ENCODE measurements around the gene KRT38. TPM values are rescaled to one million over a fixed set of nuclear protein-coding genes. Genes with fewer than 3 reads are reported as not detected.

Gene KRT38
- total RNA-seq (2022) = not detected in 2 replicates
- Bru-seq, nascent RNA = not detected
- not detected for BruChase-seq, experiment 1, labeled RNA remaining after a 2-hour chase
- percentile 13 among the genes with signal in this experiment for BruChase-seq, experiment 2, labeled RNA remaining after a 6-hour chase
- long read RNA-seq = 0 reads

GRCh38 chr17:41440531-41441033 lies at the start of gene KRT38:
TSS of gene KRT38 (minus strand) at chr17:41440983. CDS start at chr17:41440921, 62 bp downstream.
- Mint-ChIP-seq H3K4me3 (ENCODE audit: unreplicated experiment) (no peak within 1 kb of the TSS), H3K4me1 (ENCODE audit: low read depth, unreplicated experiment) (no peaks in the 10 kb centered on the region), H3K9me3 (ENCODE audit: unreplicated experiment) (no peaks in the 10 kb centered on the region), H3K27me3 (ENCODE audit: insufficient read depth, unreplicated experiment) (peaks cover 3% of the 10 kb centered on the region), H3K27ac (ENCODE audit: unreplicated experiment) (no peak within 1 kb of the TSS), H3K36me3 (ENCODE audit: insufficient read depth, unreplicated experiment) (no peaks in the 10 kb centered on the region)
- no peak within 1 kb of the TSS for H3K4me3 ChIP-seq (ENCODE audit: low read depth, low read length)
- TF ChIP-seq CTCF (IDR thresholded peaks at IDR 0.05; ENCODE audit: insufficient read depth in 1 of 2, low read depth in 1 of 2, low read length in 1 of 2, severe bottlenecking in 1 of 2, unreplicated experiment in 1 of 2) = no peak
- no peaks in the 10 kb centered on the region for H3K27me3 ChIP-seq (replicated peaks; ENCODE audit: control insufficient read depth, insufficient read depth, low read length)
- H3K36me3 ChIP-seq (ENCODE audit: control insufficient read depth, insufficient read depth, low read length) = no peaks in the 10 kb centered on the region
- no peaks in the 10 kb centered on the region; the same call in 1 of the 2 replicates for H3K9me3 ChIP-seq
- BruUV-seq (replicated peaks) = no TSS peak
- no peak for DNase-seq
- H3K4me1 ChIP-seq = no peaks in the 10 kb centered on the region
- intact Hi-C loops (cut with micrococcal nuclease; ENCODE audit: unreplicated experiment) = no loop called here
- CTCF ChIA-PET = no interaction called here
- POLR2A ChIA-PET = no interaction called here

GRCh38 chr17:41489531-41489930 lies 48.7 kb upstream of the KRT38 start, which contains the start of gene KRT36:
TSS of gene KRT36 (minus strand) at chr17:41489910. CDS start at chr17:41489864, 46 bp downstream.
- H3K36me3 ChIP-seq (ENCODE audit: control insufficient read depth, insufficient read depth, low read length) = no peaks in the 10 kb centered on the region
- no peak for TF ChIP-seq CTCF (IDR thresholded peaks at IDR 0.05; ENCODE audit: insufficient read depth in 1 of 2, low read depth in 1 of 2, low read length in 1 of 2, severe bottlenecking in 1 of 2, unreplicated experiment in 1 of 2)
- DNase-seq = no peak
- no peak within 1 kb of the TSS for H3K4me3 ChIP-seq (ENCODE audit: low read depth, low read length)
- ChIA-PET CTCF (interaction anchor here (1.3 kb wide), 1 partner anchor 174 kb away, joined by 3 read pairs; no protein-coding TSS in a partner anchor), POLR2A (no interaction called here)
- H3K9me3 ChIP-seq = no peaks in the 10 kb centered on the region
- no peaks in the 10 kb centered on the region for H3K9me3 Mint-ChIP-seq (ENCODE audit: unreplicated experiment)
- H3K36me3 Mint-ChIP-seq (ENCODE audit: insufficient read depth, unreplicated experiment) = no peaks in the 10 kb centered on the region
- H3K27me3 ChIP-seq (replicated peaks; ENCODE audit: control insufficient read depth, insufficient read depth, low read length) = no peaks in the 10 kb centered on the region
- H3K4me1 ChIP-seq = no peaks in the 10 kb centered on the region; the same call in 1 of the 2 replicates
- no peak within 1 kb of the TSS for H3K27ac Mint-ChIP-seq (ENCODE audit: unreplicated experiment)
- no peaks in the 10 kb centered on the region for H3K27me3 Mint-ChIP-seq (ENCODE audit: insufficient read depth, unreplicated experiment)
- H3K4me3 Mint-ChIP-seq (ENCODE audit: unreplicated experiment) = no peak within 1 kb of the TSS
- intact Hi-C loops (cut with micrococcal nuclease; ENCODE audit: unreplicated experiment) = no loop called here
- BruUV-seq (replicated peaks) = no TSS peak
- H3K4me1 Mint-ChIP-seq (ENCODE audit: low read depth, unreplicated experiment) = no peaks in the 10 kb centered on the region

- Mint-ChIP-seq H3K27me3 (ENCODE audit: insufficient read depth, unreplicated experiment) (no peaks in the 10 kb centered on the region), H3K27ac (ENCODE audit: unreplicated experiment) (no peak overlapping the region), H3K4me1 (ENCODE audit: low read depth, unreplicated experiment) (peaks cover 11% of the 10 kb centered on the region), H3K9me3 (ENCODE audit: unreplicated experiment) (no peaks in the 10 kb centered on the region), H3K36me3 (ENCODE audit: insufficient read depth, unreplicated experiment) (no peaks in the 10 kb centered on the region), H3K4me3 (ENCODE audit: unreplicated experiment) (no peak overlapping the region)
- peak in 1 of 2 experiments; percentile 38 for TF ChIP-seq CTCF (IDR thresholded peaks at IDR 0.05; ENCODE audit: insufficient read depth in 1 of 2, low read depth in 1 of 2, low read length in 1 of 2, severe bottlenecking in 1 of 2, unreplicated experiment in 1 of 2)
- ChIA-PET POLR2A (no interaction called here), CTCF (no interaction called here)
- no peaks in the 10 kb centered on the region for H3K27me3 ChIP-seq (replicated peaks; ENCODE audit: control insufficient read depth, insufficient read depth, low read length)
- BruUV-seq (replicated peaks) = no TSS peak
- DNase-seq = peak in 1 of 2 experiments; percentile 58
- H3K4me3 ChIP-seq (ENCODE audit: low read depth, low read length) = no peak overlapping the region
- H3K36me3 ChIP-seq (ENCODE audit: control insufficient read depth, insufficient read depth, low read length) = no peaks in the 10 kb centered on the region
- H3K4me1 ChIP-seq = peaks cover 16% of the 10 kb centered on the region
- no peaks in the 10 kb centered on the region for H3K9me3 ChIP-seq
- intact Hi-C loops (cut with micrococcal nuclease; ENCODE audit: unreplicated experiment) = no loop called here
These were observed 46.2 kb upstream of the KRT38 start for GRCh38 chr17:41486809-41487530.
